HCT116 (cell line): Measurements from ENCODE around the gene CERT1. TPM values are rescaled to one million over a fixed set of nuclear protein-coding genes. Genes with fewer than 3 reads are reported as not detected.

Experiments used
- ATAC-seq: fragments of 200-7000 bp; cut with Tn5 transposase; 2 replicates; pipeline ENCODE4 v1.9.1; 2020; ENCODE audit warnings: mild to moderate bottlenecking, moderate library complexity
- BruUV-seq: library from RNA; stranded (reverse); fragments of 400-500 nt; replicated peaks from 2 replicates; lab custom pipeline; 2021; lab: Mats Ljungman, UMichigan
- CTCF ChIA-PET: fragments of 300-600 bp; sonication (Branson Sonifier 250); formaldehyde crosslinking; loops from one replicate; lab custom pipeline; 2021; ENCODE audit warnings: antibody characterized with exemption; lab: Charles Lee
- POLR2A ChIA-PET: fragments of 300-600, 350-600 bp; sonication (Branson Sonifier 250); formaldehyde crosslinking; loops from one replicate; lab custom pipeline; 2021; ENCODE audit warnings: antibody characterized with exemption; lab: Charles Lee
- RAD21 ChIA-PET, 2 experiments: fragments of 300-600 bp; sonication (Branson Sonifier 250); formaldehyde crosslinking; loops; one replicate each; lab custom pipeline; 2023; ENCODE audit warnings: low total read pairs in 2 of 2; ENCODE audit not compliant: uncharacterized antibody in 2 of 2, unreplicated experiment in 2 of 2, low non-redundant PET in 1 of 2; lab: Charles Lee
- DNase-seq: peaks from one replicate; pipeline ENCODE4 v3.0.0-alpha.2; 2010; ENCODE audit warnings: low read depth, low spot score
- H2AFZ ChIP-seq: fragments of 200-600 bp; shearing (Covaris generic), sonication (generic); 2 replicates; pipeline ENCODE4 v1.6.1; 2017; ENCODE audit warnings: low read depth, mixed run types, mixed read lengths, antibody characterized with exemption, low read length; ENCODE audit not compliant: poor library complexity, severe bottlenecking
- H3K27ac ChIP-seq: 2 replicates; pipeline ENCODE4 v1.5.1; 2012; ENCODE audit warnings: low read depth, low read length
- H3K27me3 ChIP-seq: fragments of 200-600 bp; sonication (generic); 2 replicates; pipeline ENCODE4 v1.6.1; 2016; ENCODE audit warnings: mixed run types, low read length, mixed read lengths; ENCODE audit not compliant: insufficient read depth
- H3K36me3 ChIP-seq, 2 experiments: fragments of 200-500 bp in 1 of 2; fragments of 200-600 bp in 1 of 2; sonication (Bioruptor generic) in 1 of 2; sonication (generic) in 1 of 2; 2 replicates each; pipeline versions ENCODE4 v1.5.1 to v1.6.1; 2014 to 2016; ENCODE audit warnings: low read length in 2 of 2, inconsistent platforms in 1 of 2, mixed read lengths in 1 of 2, mixed run types in 1 of 2; ENCODE audit not compliant: insufficient read depth in 2 of 2, control insufficient read depth in 1 of 2
- H3K4me1 ChIP-seq, 2 experiments: fragments of 200-600 bp in 1 of 2; sonication (generic) in 1 of 2; 2 replicates each; pipeline versions ENCODE4 v1.5.1 to v1.6.1; 2012 to 2017; ENCODE audit warnings: low read length in 2 of 2, inconsistent platforms in 1 of 2, mild to moderate bottlenecking in 1 of 2, mixed read lengths in 1 of 2, mixed run types in 1 of 2, moderate library complexity in 1 of 2; ENCODE audit not compliant: insufficient read depth in 2 of 2, control insufficient read depth in 1 of 2
- H3K4me2 ChIP-seq: fragments of 200-600 bp; sonication (generic); 2 replicates; pipeline ENCODE4 v1.6.1; 2017; ENCODE audit warnings: mixed run types, low read length, mixed read lengths
- H3K4me3 ChIP-seq, 2 experiments: fragments of 200-600 bp in 1 of 2; sonication (generic) in 1 of 2; replicated peaks in 1 of 2; 2 replicates each; pipeline ENCODE4 v1.5.1; 2011 to 2016; ENCODE audit warnings: low read length in 2 of 2, control low read depth in 1 of 2, low read depth in 1 of 2, mild to moderate bottlenecking in 1 of 2, mixed read lengths in 1 of 2, mixed run types in 1 of 2
- H3K79me2 ChIP-seq: fragments of 200-600 bp; sonication (generic); 2 replicates; pipeline ENCODE4 v1.6.1; 2017; ENCODE audit warnings: mild to moderate bottlenecking, mixed run types, low read length, moderate library complexity, mixed read lengths; ENCODE audit not compliant: insufficient read depth
- H3K9ac ChIP-seq: fragments of 200-600 bp; sonication (generic); 2 replicates; pipeline ENCODE4 v1.6.1; 2016; ENCODE audit warnings: low read length, mixed read lengths
- H3K9me2 ChIP-seq: fragments of 200-600 bp; sonication (generic), shearing (Covaris generic); 2 replicates; pipeline ENCODE4 v1.6.1; 2017; ENCODE audit warnings: mixed run types, mild to moderate bottlenecking, moderate library complexity; ENCODE audit not compliant: insufficient read depth
- H3K9me3 ChIP-seq, 2 experiments: fragments of 200-500 bp in 1 of 2; fragments of 200-600 bp in 1 of 2; sonication (Bioruptor generic) in 1 of 2; sonication (generic) in 1 of 2; 2 replicates each; pipeline ENCODE4 v1.6.1; 2014 to 2017; ENCODE audit warnings: low read length in 2 of 2, mixed read lengths in 2 of 2, inconsistent platforms in 1 of 2, low read depth in 1 of 2, mild to moderate bottlenecking in 1 of 2, mixed run types in 1 of 2, moderate library complexity in 1 of 2; ENCODE audit not compliant: control insufficient read depth in 1 of 2, insufficient read depth in 1 of 2
- H4K20me1 ChIP-seq: fragments of 200-600 bp; sonication (generic), shearing (Covaris generic); 2 replicates; pipeline ENCODE4 v1.6.1; 2017; ENCODE audit warnings: mixed run types, mild to moderate bottlenecking, moderate library complexity; ENCODE audit not compliant: insufficient read depth
- ATF3 ChIP-seq: IDR thresholded peaks from 2 replicates; pipeline ENCODE4 v1.6.1; 2012
- CEBPB ChIP-seq: IDR thresholded peaks from 2 replicates; pipeline ENCODE4 v1.6.1; 2012; ENCODE audit warnings: low read depth
- EGR1 ChIP-seq: IDR thresholded peaks from 2 replicates; pipeline ENCODE4 v1.6.1; 2012; ENCODE audit warnings: low read depth
- ELF1 ChIP-seq: IDR thresholded peaks from 2 replicates; pipeline ENCODE4 v1.6.1; 2012; ENCODE audit warnings: low read depth, borderline replicate concordance
- EZH2 ChIP-seq: fragments of 200-600 bp; sonication (generic); IDR thresholded peaks from 2 replicates; pipeline ENCODE4 v1.6.1; 2017; ENCODE audit warnings: antibody characterized with exemption, mixed run types
- EZH2phosphoT487 ChIP-seq: fragments of 200-600 bp; IDR thresholded peaks from 2 replicates; pipeline ENCODE4 v1.6.1; 2018; ENCODE audit warnings: antibody characterized with exemption, borderline replicate concordance
- SIN3A ChIP-seq: IDR thresholded peaks from 2 replicates; pipeline ENCODE4 v1.6.1; 2012; ENCODE audit warnings: low read depth
- SP1 ChIP-seq: IDR thresholded peaks from 2 replicates; pipeline ENCODE4 v1.6.1; 2012; ENCODE audit warnings: low read depth
- SRF ChIP-seq: IDR thresholded peaks from 2 replicates; pipeline ENCODE4 v1.6.1; 2012; ENCODE audit warnings: low read depth
- YY1 ChIP-seq: IDR thresholded peaks from 2 replicates; pipeline ENCODE4 v1.6.1; 2011; ENCODE audit warnings: low read length, low read depth, moderate library complexity, mild to moderate bottlenecking; ENCODE audit not compliant: insufficient replicate concordance; ENCODE audit errors: extremely low read depth
- ZFX ChIP-seq: fragments of 450-650 bp; IDR thresholded peaks from 2 replicates; pipeline ENCODE4 v1.6.1; 2017
- intact Hi-C: fragments of 100-400 bp; cut with micrococcal nuclease; formaldehyde crosslinking; loops from 2 replicates; pipeline ENCODE4 v1.10.0; 2022
- total RNA-seq: library from RNA; stranded (reverse); gene quantifications from one replicate; pipeline ENCODE4 v1.2.1, GENCODE V29; 2021; ENCODE audit not compliant: unreplicated experiment
- TF ChIP-seq, protein P1 (sequence below): IDR thresholded peaks from 2 replicates; pipeline ENCODE4 v1.6.1; 2012; ENCODE audit warnings: low read depth
- TF ChIP-seq, protein P2 (sequence below), 3 experiments: fragments of 200-600 bp in 1 of 3; sonication (generic) in 1 of 3; IDR thresholded peaks in 2 of 3; conservative IDR thresholded peaks in 1 of 3; 2 replicates each; pipeline ENCODE4 v1.5.1; 2012 to 2017; ENCODE audit warnings: low read depth in 2 of 3, low read length in 2 of 3, antibody characterized with exemption in 1 of 3, borderline replicate concordance in 1 of 3, control low read depth in 1 of 3, mild to moderate bottlenecking in 1 of 3, mixed read lengths in 1 of 3, mixed run types in 1 of 3, moderate library complexity in 1 of 3; ENCODE audit not compliant: insufficient read depth in 1 of 3
- TF ChIP-seq, protein P3 (sequence below): IDR thresholded peaks from 2 replicates; pipeline ENCODE4 v1.6.1; 2011; ENCODE audit warnings: mild to moderate bottlenecking, low read length, moderate library complexity; ENCODE audit not compliant: insufficient replicate concordance; ENCODE audit errors: extremely low read depth

Gene CERT1
- total RNA-seq, 1 experiment from 2014 or later = 22.8 TPM

DNA sequence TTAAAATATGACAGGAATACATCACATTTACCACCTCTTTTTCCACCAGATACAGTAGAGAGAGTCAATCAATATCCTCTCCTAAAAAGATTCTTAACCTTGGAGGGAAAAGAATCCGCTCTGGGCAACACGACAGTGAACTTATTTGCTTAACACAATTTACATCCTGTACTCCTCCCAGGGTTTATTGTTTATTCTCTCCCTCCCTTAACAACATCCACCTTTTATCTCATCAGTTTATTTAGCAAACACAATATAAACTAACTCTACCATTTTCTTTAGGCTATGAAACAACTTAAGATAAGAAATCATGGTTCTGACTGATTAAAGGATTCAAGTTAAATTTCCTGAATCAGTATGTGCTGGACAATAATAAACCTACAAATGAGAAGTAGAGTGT lies 50.9 kb downstream of the CERT1 start:
- no peaks in the 10 kb centered on the region for H3K36me3 ChIP-seq
- H3K9me3 ChIP-seq = no peaks in the 10 kb centered on the region
- no peaks in the 10 kb centered on the region for H3K27me3 ChIP-seq
- H3K9ac ChIP-seq = no peak overlapping the region
- intact Hi-C loops = no loop called here
- DNase-seq (no peak), ATAC-seq (no peak)
- no peak overlapping the region for H3K4me2 ChIP-seq
- BruUV-seq = no TSS peak
- H3K27ac ChIP-seq = no peak overlapping the region
- H2AFZ ChIP-seq = no peak overlapping the region
- RAD21 ChIA-PET = no interaction called here
- no peaks in the 10 kb centered on the region for H3K9me2 ChIP-seq
- H4K20me1 ChIP-seq = no peaks in the 10 kb centered on the region
- no peaks in the 10 kb centered on the region for H3K79me2 ChIP-seq
- no peaks in the 10 kb centered on the region for H3K4me1 ChIP-seq
- CTCF ChIA-PET = no interaction called here
- H3K4me3 ChIP-seq = no peak overlapping the region
- TF ChIP-seq SRF (no peak), EZH2phosphoT487 (no peak), EZH2 (no peak), ZFX (no peak), CEBPB (no peak), SP1 (no peak), YY1 (no peak), SIN3A (no peak), ELF1 (no peak), ATF3 (no peak), EGR1 (no peak)
- TF ChIP-seq, protein P1, sequence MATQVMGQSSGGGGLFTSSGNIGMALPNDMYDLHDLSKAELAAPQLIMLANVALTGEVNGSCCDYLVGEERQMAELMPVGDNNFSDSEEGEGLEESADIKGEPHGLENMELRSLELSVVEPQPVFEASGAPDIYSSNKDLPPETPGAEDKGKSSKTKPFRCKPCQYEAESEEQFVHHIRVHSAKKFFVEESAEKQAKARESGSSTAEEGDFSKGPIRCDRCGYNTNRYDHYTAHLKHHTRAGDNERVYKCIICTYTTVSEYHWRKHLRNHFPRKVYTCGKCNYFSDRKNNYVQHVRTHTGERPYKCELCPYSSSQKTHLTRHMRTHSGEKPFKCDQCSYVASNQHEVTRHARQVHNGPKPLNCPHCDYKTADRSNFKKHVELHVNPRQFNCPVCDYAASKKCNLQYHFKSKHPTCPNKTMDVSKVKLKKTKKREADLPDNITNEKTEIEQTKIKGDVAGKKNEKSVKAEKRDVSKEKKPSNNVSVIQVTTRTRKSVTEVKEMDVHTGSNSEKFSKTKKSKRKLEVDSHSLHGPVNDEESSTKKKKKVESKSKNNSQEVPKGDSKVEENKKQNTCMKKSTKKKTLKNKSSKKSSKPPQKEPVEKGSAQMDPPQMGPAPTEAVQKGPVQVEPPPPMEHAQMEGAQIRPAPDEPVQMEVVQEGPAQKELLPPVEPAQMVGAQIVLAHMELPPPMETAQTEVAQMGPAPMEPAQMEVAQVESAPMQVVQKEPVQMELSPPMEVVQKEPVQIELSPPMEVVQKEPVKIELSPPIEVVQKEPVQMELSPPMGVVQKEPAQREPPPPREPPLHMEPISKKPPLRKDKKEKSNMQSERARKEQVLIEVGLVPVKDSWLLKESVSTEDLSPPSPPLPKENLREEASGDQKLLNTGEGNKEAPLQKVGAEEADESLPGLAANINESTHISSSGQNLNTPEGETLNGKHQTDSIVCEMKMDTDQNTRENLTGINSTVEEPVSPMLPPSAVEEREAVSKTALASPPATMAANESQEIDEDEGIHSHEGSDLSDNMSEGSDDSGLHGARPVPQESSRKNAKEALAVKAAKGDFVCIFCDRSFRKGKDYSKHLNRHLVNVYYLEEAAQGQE = no peak
- TF ChIP-seq, protein P2, sequence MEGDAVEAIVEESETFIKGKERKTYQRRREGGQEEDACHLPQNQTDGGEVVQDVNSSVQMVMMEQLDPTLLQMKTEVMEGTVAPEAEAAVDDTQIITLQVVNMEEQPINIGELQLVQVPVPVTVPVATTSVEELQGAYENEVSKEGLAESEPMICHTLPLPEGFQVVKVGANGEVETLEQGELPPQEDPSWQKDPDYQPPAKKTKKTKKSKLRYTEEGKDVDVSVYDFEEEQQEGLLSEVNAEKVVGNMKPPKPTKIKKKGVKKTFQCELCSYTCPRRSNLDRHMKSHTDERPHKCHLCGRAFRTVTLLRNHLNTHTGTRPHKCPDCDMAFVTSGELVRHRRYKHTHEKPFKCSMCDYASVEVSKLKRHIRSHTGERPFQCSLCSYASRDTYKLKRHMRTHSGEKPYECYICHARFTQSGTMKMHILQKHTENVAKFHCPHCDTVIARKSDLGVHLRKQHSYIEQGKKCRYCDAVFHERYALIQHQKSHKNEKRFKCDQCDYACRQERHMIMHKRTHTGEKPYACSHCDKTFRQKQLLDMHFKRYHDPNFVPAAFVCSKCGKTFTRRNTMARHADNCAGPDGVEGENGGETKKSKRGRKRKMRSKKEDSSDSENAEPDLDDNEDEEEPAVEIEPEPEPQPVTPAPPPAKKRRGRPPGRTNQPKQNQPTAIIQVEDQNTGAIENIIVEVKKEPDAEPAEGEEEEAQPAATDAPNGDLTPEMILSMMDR (IDR thresholded peaks at IDR 0.05 in 2 of 3, conservative IDR thresholded peaks at IDR 0.05 in 1 of 3; ENCODE audit: borderline replicate concordance in 1 of 3, insufficient read depth in 1 of 3, low read depth in 2 of 3, low read length in 2 of 3) = no peak
- TF ChIP-seq, protein P3, sequence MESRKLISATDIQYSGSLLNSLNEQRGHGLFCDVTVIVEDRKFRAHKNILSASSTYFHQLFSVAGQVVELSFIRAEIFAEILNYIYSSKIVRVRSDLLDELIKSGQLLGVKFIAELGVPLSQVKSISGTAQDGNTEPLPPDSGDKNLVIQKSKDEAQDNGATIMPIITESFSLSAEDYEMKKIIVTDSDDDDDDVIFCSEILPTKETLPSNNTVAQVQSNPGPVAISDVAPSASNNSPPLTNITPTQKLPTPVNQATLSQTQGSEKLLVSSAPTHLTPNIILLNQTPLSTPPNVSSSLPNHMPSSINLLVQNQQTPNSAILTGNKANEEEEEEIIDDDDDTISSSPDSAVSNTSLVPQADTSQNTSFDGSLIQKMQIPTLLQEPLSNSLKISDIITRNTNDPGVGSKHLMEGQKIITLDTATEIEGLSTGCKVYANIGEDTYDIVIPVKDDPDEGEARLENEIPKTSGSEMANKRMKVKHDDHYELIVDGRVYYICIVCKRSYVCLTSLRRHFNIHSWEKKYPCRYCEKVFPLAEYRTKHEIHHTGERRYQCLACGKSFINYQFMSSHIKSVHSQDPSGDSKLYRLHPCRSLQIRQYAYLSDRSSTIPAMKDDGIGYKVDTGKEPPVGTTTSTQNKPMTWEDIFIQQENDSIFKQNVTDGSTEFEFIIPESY = no peak
- POLR2A ChIA-PET = no interaction called here
